WTC11 (cell line): ENCODE data around the gene SLC12A8. TPM values are rescaled to one million over a fixed set of nuclear protein-coding genes. Genes with fewer than 3 reads are reported as not detected.
A peak's percentile ranks its signal among the peaks of the same experiment; 100 is the strongest.

Source experiments
- ATAC-seq: fragments of 200-7000 bp; cut with Tn5 transposase; 2 replicates; pipeline ENCODE4 v1.10.0; 2021; ENCODE audit warnings: mild to moderate bottlenecking, moderate library complexity
- CTCF ChIA-PET: fragments of 300-600 bp; sonication (Branson Sonifier 250); formaldehyde crosslinking; loops from one replicate; lab custom pipeline; 2021; ENCODE audit warnings: antibody characterized with exemption; lab: Charles Lee
- POLR2A ChIA-PET: fragments of 350-600 bp; sonication (Branson Sonifier 250); formaldehyde crosslinking; loops from one replicate; lab custom pipeline; 2021; ENCODE audit warnings: antibody characterized with exemption; lab: Charles Lee
- DNase-seq: peaks from one replicate; pipeline ENCODE4 v3.0.0; 2021; ENCODE audit warnings: low spot score
- H3K27ac Mint-ChIP-seq: 2 replicates; pipeline ENCODE4 v1.8.0; 2021; ENCODE audit warnings: mixed read lengths
- H3K27me3 Mint-ChIP-seq: 2 replicates; pipeline ENCODE4 v1.8.0; 2021; ENCODE audit warnings: low read depth, mild to moderate bottlenecking, moderate library complexity, mixed read lengths
- H3K36me3 Mint-ChIP-seq: 2 replicates; pipeline ENCODE4 v1.8.0; 2021; ENCODE audit warnings: mixed read lengths
- H3K4me1 Mint-ChIP-seq: 2 replicates; pipeline ENCODE4 v1.8.0; 2022; ENCODE audit warnings: mixed read lengths
- H3K4me3 Mint-ChIP-seq: 2 replicates; pipeline ENCODE4 v1.8.0; 2021; ENCODE audit warnings: mild to moderate bottlenecking, moderate library complexity, mixed read lengths
- H3K9me3 Mint-ChIP-seq: 2 replicates; pipeline ENCODE4 v1.8.0; 2021; ENCODE audit warnings: mixed read lengths
- CREM ChIP-seq: sonication (generic); formaldehyde crosslinking; IDR thresholded peaks from 2 replicates; pipeline ENCODE4 v1.8.1; 2022; ENCODE audit warnings: mild to moderate bottlenecking, missing genetic modification reagents, moderate library complexity
- EMX1 ChIP-seq: fragments of 250-450 bp; sonication (Bioruptor Pico); IDR thresholded peaks from 2 replicates; pipeline ENCODE4 v1.8.0; 2021; ENCODE audit warnings: mild to moderate bottlenecking
- HMGA2 ChIP-seq: fragments of 250-450 bp; sonication (Bioruptor Pico); IDR thresholded peaks from 2 replicates; pipeline ENCODE4 v1.4.0; 2021; ENCODE audit warnings: mild to moderate bottlenecking, moderate library complexity
- IRF2 ChIP-seq: sonication (generic); formaldehyde crosslinking; IDR thresholded peaks from 2 replicates; pipeline ENCODE4 v1.8.0; 2022; ENCODE audit warnings: low read depth, missing genetic modification reagents, borderline replicate concordance
- JUN ChIP-seq: sonication (generic); formaldehyde crosslinking; IDR thresholded peaks from 2 replicates; pipeline ENCODE4 v1.8.0; 2023; ENCODE audit warnings: mild to moderate bottlenecking, missing genetic modification reagents
- MXD4 ChIP-seq: fragments of 250-450 bp; sonication (Bioruptor Pico); IDR thresholded peaks from 2 replicates; pipeline ENCODE4 v1.8.0; 2021; ENCODE audit warnings: mild to moderate bottlenecking, moderate library complexity, borderline replicate concordance
- MYBL2 ChIP-seq: sonication (generic); formaldehyde crosslinking; IDR thresholded peaks from 2 replicates; pipeline ENCODE4 v1.8.1; 2023; ENCODE audit warnings: mild to moderate bottlenecking, moderate library complexity, missing genetic modification reagents
- NFYB ChIP-seq: sonication (generic); formaldehyde crosslinking; conservative IDR thresholded peaks from 2 replicates; pipeline ENCODE4 v1.8.0; 2022; ENCODE audit warnings: low read depth, missing genetic modification reagents
- NR1H2 ChIP-seq: sonication (generic); formaldehyde crosslinking; IDR thresholded peaks from 2 replicates; pipeline ENCODE4 v1.9.0; 2021; ENCODE audit warnings: mild to moderate bottlenecking, moderate library complexity, missing genetic modification reagents
- TCF7 ChIP-seq: sonication (generic); formaldehyde crosslinking; IDR thresholded peaks from 2 replicates; pipeline ENCODE4 v1.8.0; 2022; ENCODE audit warnings: mild to moderate bottlenecking, low read depth, missing genetic modification reagents, moderate library complexity
- TP53 ChIP-seq: sonication (generic); formaldehyde crosslinking; IDR thresholded peaks from 2 replicates; pipeline ENCODE4 v1.8.1; 2023; ENCODE audit warnings: mild to moderate bottlenecking, missing genetic modification reagents
- ZNF423 ChIP-seq: fragments of 250-450 bp; sonication (Bioruptor Pico); IDR thresholded peaks from 2 replicates; pipeline ENCODE4 v2.1.2; 2022; ENCODE audit warnings: mild to moderate bottlenecking, moderate library complexity
- total RNA-seq: library from RNA; stranded (reverse); gene quantifications from 3 replicates; pipeline ENCODE4 v1.2.3, GENCODE V29; 2021
- TF ChIP-seq, protein P1 (sequence below): fragments of 200-600 bp; IDR thresholded peaks from 2 replicates; pipeline ENCODE4 v1.8.0; 2022; ENCODE audit warnings: antibody characterized with exemption
- TF ChIP-seq, protein P2 (sequence below): sonication (generic); formaldehyde crosslinking; IDR thresholded peaks from 2 replicates; pipeline ENCODE4 v1.8.1; 2022; ENCODE audit warnings: mild to moderate bottlenecking, missing genetic modification reagents, moderate library complexity, borderline replicate concordance
- TF ChIP-seq, protein P3 (sequence below): sonication (generic); formaldehyde crosslinking; IDR thresholded peaks from 2 replicates; pipeline ENCODE4 v1.8.0; 2022; ENCODE audit warnings: mild to moderate bottlenecking, missing genetic modification reagents
- TF ChIP-seq, protein P4 (sequence below): sonication (generic); formaldehyde crosslinking; IDR thresholded peaks from 2 replicates; pipeline ENCODE4 v1.8.0; 2022; ENCODE audit warnings: mild to moderate bottlenecking, missing genetic modification reagents
- TF ChIP-seq, protein P5 (sequence below): sonication (generic); formaldehyde crosslinking; IDR thresholded peaks from 2 replicates; pipeline ENCODE4 v1.8.1; 2023; ENCODE audit warnings: mild to moderate bottlenecking, missing genetic modification reagents, borderline replicate concordance
- TF ChIP-seq, protein P6 (sequence below): sonication (generic); formaldehyde crosslinking; IDR thresholded peaks from 2 replicates; pipeline ENCODE4 v1.8.1; 2022; ENCODE audit warnings: low read depth, missing genetic modification reagents, borderline replicate concordance
- TF ChIP-seq, protein P7 (sequence below): fragments of 250-450 bp; sonication (Bioruptor Pico); IDR thresholded peaks from 2 replicates; pipeline ENCODE4 v1.9.0; 2021; ENCODE audit warnings: mild to moderate bottlenecking
- TF ChIP-seq, protein P8 (sequence below): sonication (generic); formaldehyde crosslinking; IDR thresholded peaks from 2 replicates; pipeline ENCODE4 v1.8.1; 2022; ENCODE audit warnings: mild to moderate bottlenecking, moderate library complexity, missing genetic modification reagents

Gene SLC12A8
- total RNA-seq, 1 experiment from 2014 or later, result 9.1 TPM

DNA sequence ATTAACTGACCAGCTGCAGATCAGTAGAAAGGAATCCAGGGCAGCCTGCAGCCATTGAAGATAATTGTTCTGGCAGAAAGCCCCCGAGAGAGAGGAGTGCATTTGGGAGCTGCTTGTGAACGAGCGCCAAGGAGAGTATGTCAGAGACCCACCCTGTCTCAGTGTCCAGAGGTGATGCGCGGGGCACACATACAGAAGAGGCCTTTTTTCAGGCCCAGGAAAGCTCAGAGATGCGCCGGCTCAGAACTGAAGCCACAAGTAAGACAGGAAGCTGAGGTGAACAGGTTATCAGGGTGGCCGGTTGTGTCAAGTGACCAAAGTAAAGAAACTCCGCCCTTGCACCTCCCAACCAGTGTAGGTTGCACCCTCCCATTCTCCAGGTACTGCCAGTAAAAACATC is 96.9 kb downstream of the SLC12A8 start:
- H3K27me3 Mint-ChIP-seq, result peaks cover 11% of the 10 kb centered on the region
- TF ChIP-seq, protein P1, sequence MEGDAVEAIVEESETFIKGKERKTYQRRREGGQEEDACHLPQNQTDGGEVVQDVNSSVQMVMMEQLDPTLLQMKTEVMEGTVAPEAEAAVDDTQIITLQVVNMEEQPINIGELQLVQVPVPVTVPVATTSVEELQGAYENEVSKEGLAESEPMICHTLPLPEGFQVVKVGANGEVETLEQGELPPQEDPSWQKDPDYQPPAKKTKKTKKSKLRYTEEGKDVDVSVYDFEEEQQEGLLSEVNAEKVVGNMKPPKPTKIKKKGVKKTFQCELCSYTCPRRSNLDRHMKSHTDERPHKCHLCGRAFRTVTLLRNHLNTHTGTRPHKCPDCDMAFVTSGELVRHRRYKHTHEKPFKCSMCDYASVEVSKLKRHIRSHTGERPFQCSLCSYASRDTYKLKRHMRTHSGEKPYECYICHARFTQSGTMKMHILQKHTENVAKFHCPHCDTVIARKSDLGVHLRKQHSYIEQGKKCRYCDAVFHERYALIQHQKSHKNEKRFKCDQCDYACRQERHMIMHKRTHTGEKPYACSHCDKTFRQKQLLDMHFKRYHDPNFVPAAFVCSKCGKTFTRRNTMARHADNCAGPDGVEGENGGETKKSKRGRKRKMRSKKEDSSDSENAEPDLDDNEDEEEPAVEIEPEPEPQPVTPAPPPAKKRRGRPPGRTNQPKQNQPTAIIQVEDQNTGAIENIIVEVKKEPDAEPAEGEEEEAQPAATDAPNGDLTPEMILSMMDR, result no peak
- TF ChIP-seq NR1H2 (CRISPR knock-in tag) (no peak), EMX1 (CRISPR knock-in tag) (no peak), TP53 (CRISPR knock-in tag) (no peak), CREM (CRISPR knock-in tag) (no peak), NFYB (CRISPR knock-in tag) (no peak)
- TF ChIP-seq, protein P2, sequence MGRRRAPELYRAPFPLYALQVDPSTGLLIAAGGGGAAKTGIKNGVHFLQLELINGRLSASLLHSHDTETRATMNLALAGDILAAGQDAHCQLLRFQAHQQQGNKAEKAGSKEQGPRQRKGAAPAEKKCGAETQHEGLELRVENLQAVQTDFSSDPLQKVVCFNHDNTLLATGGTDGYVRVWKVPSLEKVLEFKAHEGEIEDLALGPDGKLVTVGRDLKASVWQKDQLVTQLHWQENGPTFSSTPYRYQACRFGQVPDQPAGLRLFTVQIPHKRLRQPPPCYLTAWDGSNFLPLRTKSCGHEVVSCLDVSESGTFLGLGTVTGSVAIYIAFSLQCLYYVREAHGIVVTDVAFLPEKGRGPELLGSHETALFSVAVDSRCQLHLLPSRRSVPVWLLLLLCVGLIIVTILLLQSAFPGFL (CRISPR knock-in tag), result no peak
- TF ChIP-seq, protein P3, sequence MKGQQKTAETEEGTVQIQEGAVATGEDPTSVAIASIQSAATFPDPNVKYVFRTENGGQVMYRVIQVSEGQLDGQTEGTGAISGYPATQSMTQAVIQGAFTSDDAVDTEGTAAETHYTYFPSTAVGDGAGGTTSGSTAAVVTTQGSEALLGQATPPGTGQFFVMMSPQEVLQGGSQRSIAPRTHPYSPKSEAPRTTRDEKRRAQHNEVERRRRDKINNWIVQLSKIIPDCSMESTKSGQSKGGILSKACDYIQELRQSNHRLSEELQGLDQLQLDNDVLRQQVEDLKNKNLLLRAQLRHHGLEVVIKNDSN (CRISPR knock-in tag), result no peak
- TF ChIP-seq, protein P4, sequence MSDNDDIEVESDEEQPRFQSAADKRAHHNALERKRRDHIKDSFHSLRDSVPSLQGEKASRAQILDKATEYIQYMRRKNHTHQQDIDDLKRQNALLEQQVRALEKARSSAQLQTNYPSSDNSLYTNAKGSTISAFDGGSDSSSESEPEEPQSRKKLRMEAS (CRISPR knock-in tag), result no peak
- TF ChIP-seq, protein P5, sequence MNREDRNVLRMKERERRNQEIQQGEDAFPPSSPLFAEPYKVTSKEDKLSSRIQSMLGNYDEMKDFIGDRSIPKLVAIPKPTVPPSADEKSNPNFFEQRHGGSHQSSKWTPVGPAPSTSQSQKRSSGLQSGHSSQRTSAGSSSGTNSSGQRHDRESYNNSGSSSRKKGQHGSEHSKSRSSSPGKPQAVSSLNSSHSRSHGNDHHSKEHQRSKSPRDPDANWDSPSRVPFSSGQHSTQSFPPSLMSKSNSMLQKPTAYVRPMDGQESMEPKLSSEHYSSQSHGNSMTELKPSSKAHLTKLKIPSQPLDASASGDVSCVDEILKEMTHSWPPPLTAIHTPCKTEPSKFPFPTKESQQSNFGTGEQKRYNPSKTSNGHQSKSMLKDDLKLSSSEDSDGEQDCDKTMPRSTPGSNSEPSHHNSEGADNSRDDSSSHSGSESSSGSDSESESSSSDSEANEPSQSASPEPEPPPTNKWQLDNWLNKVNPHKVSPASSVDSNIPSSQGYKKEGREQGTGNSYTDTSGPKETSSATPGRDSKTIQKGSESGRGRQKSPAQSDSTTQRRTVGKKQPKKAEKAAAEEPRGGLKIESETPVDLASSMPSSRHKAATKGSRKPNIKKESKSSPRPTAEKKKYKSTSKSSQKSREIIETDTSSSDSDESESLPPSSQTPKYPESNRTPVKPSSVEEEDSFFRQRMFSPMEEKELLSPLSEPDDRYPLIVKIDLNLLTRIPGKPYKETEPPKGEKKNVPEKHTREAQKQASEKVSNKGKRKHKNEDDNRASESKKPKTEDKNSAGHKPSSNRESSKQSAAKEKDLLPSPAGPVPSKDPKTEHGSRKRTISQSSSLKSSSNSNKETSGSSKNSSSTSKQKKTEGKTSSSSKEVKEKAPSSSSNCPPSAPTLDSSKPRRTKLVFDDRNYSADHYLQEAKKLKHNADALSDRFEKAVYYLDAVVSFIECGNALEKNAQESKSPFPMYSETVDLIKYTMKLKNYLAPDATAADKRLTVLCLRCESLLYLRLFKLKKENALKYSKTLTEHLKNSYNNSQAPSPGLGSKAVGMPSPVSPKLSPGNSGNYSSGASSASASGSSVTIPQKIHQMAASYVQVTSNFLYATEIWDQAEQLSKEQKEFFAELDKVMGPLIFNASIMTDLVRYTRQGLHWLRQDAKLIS (CRISPR knock-in tag), result no peak
- TF ChIP-seq, protein P6, sequence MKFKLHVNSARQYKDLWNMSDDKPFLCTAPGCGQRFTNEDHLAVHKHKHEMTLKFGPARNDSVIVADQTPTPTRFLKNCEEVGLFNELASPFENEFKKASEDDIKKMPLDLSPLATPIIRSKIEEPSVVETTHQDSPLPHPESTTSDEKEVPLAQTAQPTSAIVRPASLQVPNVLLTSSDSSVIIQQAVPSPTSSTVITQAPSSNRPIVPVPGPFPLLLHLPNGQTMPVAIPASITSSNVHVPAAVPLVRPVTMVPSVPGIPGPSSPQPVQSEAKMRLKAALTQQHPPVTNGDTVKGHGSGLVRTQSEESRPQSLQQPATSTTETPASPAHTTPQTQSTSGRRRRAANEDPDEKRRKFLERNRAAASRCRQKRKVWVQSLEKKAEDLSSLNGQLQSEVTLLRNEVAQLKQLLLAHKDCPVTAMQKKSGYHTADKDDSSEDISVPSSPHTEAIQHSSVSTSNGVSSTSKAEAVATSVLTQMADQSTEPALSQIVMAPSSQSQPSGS (CRISPR knock-in tag), result no peak
- POLR2A ChIA-PET, result interaction anchor here (0.9 kb wide), 1 partner anchor 25 kb away, joined by 4 read pairs; no protein-coding TSS in a partner anchor
- DNase-seq (no peak), ATAC-seq (no peak)
- peaks cover 33% of the 10 kb centered on the region for H3K4me1 Mint-ChIP-seq
- CTCF ChIA-PET, result interaction anchor here (0.6 to 2.1 kb wide), 2 partner anchors 35 to 355 kb away, joined by 3 to 8 read pairs; no protein-coding TSS in a partner anchor
- H3K9me3 Mint-ChIP-seq, result no peaks in the 10 kb centered on the region
- H3K36me3 Mint-ChIP-seq, result no peaks in the 10 kb centered on the region
- no peak overlapping the region for H3K4me3 Mint-ChIP-seq
- H3K27ac Mint-ChIP-seq, result peak overlapping the region; percentile 24; the same call in 1 of the 2 replicates

DNA sequence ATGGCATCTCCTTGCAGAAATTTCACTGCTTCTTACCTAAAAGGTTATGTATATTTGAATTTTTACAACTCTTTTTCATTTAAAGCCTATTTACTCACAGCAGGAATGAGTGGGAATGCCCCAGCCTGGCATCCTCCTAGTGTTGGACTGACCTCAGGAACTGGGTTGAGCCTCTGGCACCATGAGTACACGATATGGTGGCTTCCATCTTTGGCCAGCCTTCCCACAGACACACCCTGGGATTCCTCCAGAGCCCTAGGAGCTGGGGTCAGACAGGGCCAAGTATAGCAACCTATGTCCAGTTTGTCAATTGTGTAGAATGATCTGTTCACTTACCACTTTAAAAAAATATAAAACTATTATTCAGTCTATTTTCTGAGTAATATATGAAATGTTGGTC is 99.6 kb downstream of the SLC12A8 start:
- no peak for ATAC-seq
- H3K36me3 Mint-ChIP-seq, result no peaks in the 10 kb centered on the region
- CTCF ChIA-PET, result no interaction called here

More for the DNA sequence above, 99.6 kb downstream of the SLC12A8 start:
- no peak for TF ChIP-seq TCF7 (CRISPR knock-in tag)
- TF ChIP-seq, protein P7, sequence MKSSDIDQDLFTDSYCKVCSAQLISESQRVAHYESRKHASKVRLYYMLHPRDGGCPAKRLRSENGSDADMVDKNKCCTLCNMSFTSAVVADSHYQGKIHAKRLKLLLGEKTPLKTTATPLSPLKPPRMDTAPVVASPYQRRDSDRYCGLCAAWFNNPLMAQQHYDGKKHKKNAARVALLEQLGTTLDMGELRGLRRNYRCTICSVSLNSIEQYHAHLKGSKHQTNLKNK (CRISPR knock-in tag), result no peak
- no peak for TF ChIP-seq MXD4 (CRISPR knock-in tag)
- no peak for TF ChIP-seq HMGA2 (CRISPR knock-in tag)
- TF ChIP-seq, protein P8, sequence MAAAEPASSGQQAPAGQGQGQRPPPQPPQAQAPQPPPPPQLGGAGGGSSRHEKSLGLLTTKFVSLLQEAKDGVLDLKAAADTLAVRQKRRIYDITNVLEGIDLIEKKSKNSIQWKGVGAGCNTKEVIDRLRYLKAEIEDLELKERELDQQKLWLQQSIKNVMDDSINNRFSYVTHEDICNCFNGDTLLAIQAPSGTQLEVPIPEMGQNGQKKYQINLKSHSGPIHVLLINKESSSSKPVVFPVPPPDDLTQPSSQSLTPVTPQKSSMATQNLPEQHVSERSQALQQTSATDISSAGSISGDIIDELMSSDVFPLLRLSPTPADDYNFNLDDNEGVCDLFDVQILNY (CRISPR knock-in tag), result no peak
- TF ChIP-seq IRF2, result no peak
- no peak for TF ChIP-seq ZNF423 (CRISPR knock-in tag)
- no peak for TF ChIP-seq JUN (CRISPR knock-in tag)
- TF ChIP-seq, protein P3 (CRISPR knock-in tag), result no peak
- no peak for TF ChIP-seq MYBL2 (CRISPR knock-in tag)
- H3K27ac Mint-ChIP-seq, result no peak overlapping the region
- peaks cover 27% of the 10 kb centered on the region for H3K4me1 Mint-ChIP-seq
- no peaks in the 10 kb centered on the region for H3K9me3 Mint-ChIP-seq
- H3K4me3 Mint-ChIP-seq, result no peak overlapping the region
- H3K27me3 Mint-ChIP-seq, result no peaks in the 10 kb centered on the region
- POLR2A ChIA-PET, result no interaction called here
- DNase-seq, result no peak
